ENCODE data around the gene WDR91.
A peak's percentile ranks its signal among the peaks of the same experiment; 100 is the strongest.

WDR91 gene

GRCh38 chr7:135232720-135233119, 21.4 kb upstream of the WDR91 start:
- no peak for DNase-seq

GRCh38 chr7:135232087-135232486, 20.8 kb upstream of the WDR91 start:
- DNase-seq: no peak

- DNase-seq: no peak
These were observed 20.4 kb upstream of the WDR91 start for GRCh38 chr7:135231686-135232085.

- DNase-seq: no peak
These were observed 12.7 kb upstream of the WDR91 start for GRCh38 chr7:135224027-135224426.

GRCh38 chr7:135217645-135218509, 6.6 kb upstream of the WDR91 start:
- DNase-seq: no peak

- no peak for DNase-seq
These were observed 4.4 kb upstream of the WDR91 start for GRCh38 chr7:135215698-135216097.

GRCh38 chr7:135215180-135215579, 3.9 kb upstream of the WDR91 start:
- no peak for DNase-seq

- no peak for DNase-seq
These were observed 2.5 kb upstream of the WDR91 start for GRCh38 chr7:135213831-135214230.

GRCh38 chr7:135211946-135212685, 790 bp upstream of the WDR91 start:
- DNase-seq: peak; percentile 41

- no peak for DNase-seq
These were observed 493 bp downstream of the WDR91 start for GRCh38 chr7:135210888-135211178.

- DNase-seq: no peak
These were observed 2.0 kb downstream of the WDR91 start for GRCh38 chr7:135209225-135209834.

- no peak for DNase-seq
These were observed 3.1 kb downstream of the WDR91 start for GRCh38 chr7:135208102-135208793.

GRCh38 chr7:135207406-135208101, 3.8 kb downstream of the WDR91 start:
- no peak for DNase-seq

GRCh38 chr7:135206941-135207391, 4.4 kb downstream of the WDR91 start:
- DNase-seq: no peak

GRCh38 chr7:135205850-135206249, 5.5 kb downstream of the WDR91 start:
- no peak for DNase-seq

- DNase-seq: no peak
These were observed 6.5 kb downstream of the WDR91 start for GRCh38 chr7:135204876-135205275.

- no peak for DNase-seq
These were observed 7.0 kb downstream of the WDR91 start for GRCh38 chr7:135204341-135204749.

GRCh38 chr7:135201350-135201749, 10.0 kb downstream of the WDR91 start:
- DNase-seq: no peak

GRCh38 chr7:135200821-135201331, 10.4 kb downstream of the WDR91 start:
- no peak for DNase-seq

GRCh38 chr7:135199439-135199838, 11.9 kb downstream of the WDR91 start:
- DNase-seq: no peak

- DNase-seq: no peak
These were observed 13.2 kb downstream of the WDR91 start for GRCh38 chr7:135197906-135198655.

GRCh38 chr7:135197343-135197742, 14.0 kb downstream of the WDR91 start:
- no peak for DNase-seq
